B cell (primary cell): ENCODE measurements around the gene RGS17.

ENCODE experiments used
- CTCF ChIP-seq: fragments of 200-600 bp; IDR thresholded peaks from one replicate; pipeline ENCODE4 v1.8.0; 2022; ENCODE audit warnings: antibody characterized with exemption, mild to moderate bottlenecking
- EZH2 ChIP-seq: IDR thresholded peaks from 2 replicates; pipeline ENCODE4 v1.6.1; 2012; ENCODE audit warnings: borderline replicate concordance, low read depth, mild to moderate bottlenecking, moderate library complexity, low read length; ENCODE audit not compliant: insufficient read depth, poor library complexity, severe bottlenecking

GRCh38 chr6:153125032-153125431 is 6.0 kb downstream of the RGS17 start:
- TF ChIP-seq CTCF (no peak), EZH2 (no peak)
